ACC112 (cell line): Measurements from ENCODE around the gene SMARCB1.

Experiments
- H2AFZ ChIP-seq: fragments of 200-600 bp; sonication (generic); one replicate; pipeline ENCODE4 v1.6.0; 2017; ENCODE audit warnings: antibody characterized with exemption, low read length; ENCODE audit not compliant: unreplicated experiment
- H3K27ac ChIP-seq: fragments of 200-600 bp; sonication (generic); 2 replicates; pipeline ENCODE4 v1.5.1; 2014; ENCODE audit warnings: low read depth, mild to moderate bottlenecking, antibody characterized with exemption, low read length, moderate library complexity
- H3K27me3 ChIP-seq: fragments of 200-600 bp; sonication (generic); 2 replicates; pipeline ENCODE4 v1.6.1; 2014; ENCODE audit warnings: mild to moderate bottlenecking, antibody characterized with exemption, low read length, moderate library complexity, mixed read lengths; ENCODE audit not compliant: insufficient read depth
- H3K36me3 ChIP-seq: fragments of 200-600 bp; sonication (generic); 2 replicates; pipeline ENCODE4 v1.6.1; 2016; ENCODE audit warnings: mild to moderate bottlenecking, antibody characterized with exemption, low read length, moderate library complexity, mixed read lengths; ENCODE audit not compliant: insufficient read depth
- H3K4me1 ChIP-seq: fragments of 200-600 bp; sonication (generic); one replicate; pipeline ENCODE4 v1.6.1; 2016; ENCODE audit warnings: low read length, mixed read lengths; ENCODE audit not compliant: insufficient read depth, unreplicated experiment, control insufficient read depth
- H3K4me3 ChIP-seq: fragments of 200-600 bp; sonication (generic); 2 replicates; pipeline ENCODE4 v1.5.1; 2014; ENCODE audit warnings: mild to moderate bottlenecking, low read depth, low read length
- H3K79me2 ChIP-seq: fragments of 200-600 bp; sonication (generic); one replicate; pipeline ENCODE4 v1.6.0; 2016; ENCODE audit warnings: low read length; ENCODE audit not compliant: control insufficient read depth, unreplicated experiment, insufficient read depth

SMARCB1 gene

GRCh38 chr22:23773483-23774113 is 13.2 kb upstream of the SMARCB1 start:
- H3K4me3 ChIP-seq = peak overlapping the region; percentile 69; the same call in 1 of the 2 replicates
- H3K4me1 ChIP-seq = peaks cover 3% of the 10 kb centered on the region

GRCh38 chr22:23774114-23774921 is 12.4 kb upstream of the SMARCB1 start:
- Histone ChIP-seq H3K4me3 (no peak overlapping the region), H3K79me2 (no peaks in the 10 kb centered on the region), H2AFZ (no peak overlapping the region), H3K4me1 (peaks cover 3% of the 10 kb centered on the region), H3K27me3 (no peaks in the 10 kb centered on the region), H3K36me3 (no peaks in the 10 kb centered on the region), H3K27ac (no peak overlapping the region)

More at GRCh38 chr22:23773483-23774113, 13.2 kb upstream of the SMARCB1 start:
- H3K79me2 ChIP-seq = no peaks in the 10 kb centered on the region
- H3K27ac ChIP-seq = no peak overlapping the region
- no peaks in the 10 kb centered on the region for H3K27me3 ChIP-seq
- H3K36me3 ChIP-seq = no peaks in the 10 kb centered on the region
- H2AFZ ChIP-seq = no peak overlapping the region

- Histone ChIP-seq H3K79me2 (no peaks in the 10 kb centered on the region), H2AFZ (no peak overlapping the region), H3K4me1 (peaks cover 3% of the 10 kb centered on the region), H3K27ac (no peak overlapping the region), H3K27me3 (no peaks in the 10 kb centered on the region), H3K36me3 (no peaks in the 10 kb centered on the region), H3K4me3 (no peak overlapping the region)
These were observed 11.8 kb upstream of the SMARCB1 start for GRCh38 chr22:23774922-23775436.

- Histone ChIP-seq H3K4me1 (peaks cover 3% of the 10 kb centered on the region), H3K27ac (no peak overlapping the region), H3K36me3 (no peaks in the 10 kb centered on the region), H2AFZ (no peak overlapping the region), H3K79me2 (no peaks in the 10 kb centered on the region), H3K4me3 (no peak overlapping the region), H3K27me3 (no peaks in the 10 kb centered on the region)
These were observed 10.9 kb upstream of the SMARCB1 start for GRCh38 chr22:23775779-23776375.

- H3K27me3 ChIP-seq = no peaks in the 10 kb centered on the region
- H3K36me3 ChIP-seq = no peaks in the 10 kb centered on the region
- peaks cover 12% of the 10 kb centered on the region for H3K4me1 ChIP-seq
- no peak overlapping the region for H3K4me3 ChIP-seq
- no peaks in the 10 kb centered on the region for H3K79me2 ChIP-seq
- no peak overlapping the region for H3K27ac ChIP-seq
- no peak overlapping the region for H2AFZ ChIP-seq
These were observed 8.8 kb upstream of the SMARCB1 start for GRCh38 chr22:23777776-23778576.

GRCh38 chr22:23778577-23778900 is 8.2 kb upstream of the SMARCB1 start:
- H3K36me3 ChIP-seq = no peaks in the 10 kb centered on the region
- H3K4me1 ChIP-seq = peaks cover 12% of the 10 kb centered on the region
- H2AFZ ChIP-seq = no peak overlapping the region
- no peak overlapping the region for H3K4me3 ChIP-seq
- no peaks in the 10 kb centered on the region for H3K79me2 ChIP-seq
- no peaks in the 10 kb centered on the region for H3K27me3 ChIP-seq
- H3K27ac ChIP-seq = no peak overlapping the region

- Histone ChIP-seq H3K4me1 (peaks cover 12% of the 10 kb centered on the region), H2AFZ (no peak overlapping the region), H3K27ac (no peak overlapping the region), H3K36me3 (no peaks in the 10 kb centered on the region), H3K27me3 (no peaks in the 10 kb centered on the region), H3K79me2 (no peaks in the 10 kb centered on the region), H3K4me3 (no peak overlapping the region)
These were observed 7.7 kb upstream of the SMARCB1 start for GRCh38 chr22:23779083-23779482.

GRCh38 chr22:23779731-23780130 is 7.0 kb upstream of the SMARCB1 start:
- Histone ChIP-seq H3K4me1 (peaks cover 10% of the 10 kb centered on the region), H3K36me3 (no peaks in the 10 kb centered on the region)

GRCh38 chr22:23780146-23780748 is 6.5 kb upstream of the SMARCB1 start:
- no peak overlapping the region for H3K27ac ChIP-seq
- no peaks in the 10 kb centered on the region for H3K79me2 ChIP-seq
- no peaks in the 10 kb centered on the region for H3K27me3 ChIP-seq
- H3K4me3 ChIP-seq = no peak overlapping the region
- H3K36me3 ChIP-seq = no peaks in the 10 kb centered on the region
- H2AFZ ChIP-seq = no peak overlapping the region
- peaks cover 9% of the 10 kb centered on the region for H3K4me1 ChIP-seq

More at GRCh38 chr22:23779731-23780130, 7.0 kb upstream of the SMARCB1 start:
- Histone ChIP-seq H3K27ac (no peak overlapping the region), H3K4me3 (no peak overlapping the region), H3K27me3 (no peaks in the 10 kb centered on the region), H2AFZ (no peak overlapping the region), H3K79me2 (no peaks in the 10 kb centered on the region)

GRCh38 chr22:23781065-23781464 is 5.7 kb upstream of the SMARCB1 start:
- H3K36me3 ChIP-seq = no peaks in the 10 kb centered on the region
- H3K4me3 ChIP-seq = no peak overlapping the region
- H3K27me3 ChIP-seq = no peaks in the 10 kb centered on the region
- peaks cover 9% of the 10 kb centered on the region for H3K4me1 ChIP-seq
- no peaks in the 10 kb centered on the region for H3K79me2 ChIP-seq
- H2AFZ ChIP-seq = peak overlapping the region; percentile 25
- H3K27ac ChIP-seq = 0 out of 2 replicates have a peak overlapping the region, but pooled peaks have one; percentile 36
